Activated T-helper 2 cell treated with anti-CD3 and anti-CD28 coated beads, Interferon-gamma antibody, Interleukin-2, Interleukin-4, amounts not matched to agents 10 μg/mL and 5 μg/mL and 100 μg/mL, durations not matched to agents 14 hours and 24 hours and 36 hours (primary cell): ENCODE results near the gene ZNF629. TPM values are rescaled to one million over a fixed set of nuclear protein-coding genes. Genes with fewer than 3 reads are reported as not detected.

Experiments used
- DNase-seq: peaks from one replicate; pipeline ENCODE4 v3.0.0; 2021; ENCODE audit warnings: low spot score
- H3K27ac Mint-ChIP-seq: one replicate; pipeline ENCODE4 v1.8.0; 2021; ENCODE audit warnings: mixed read lengths
- H3K27me3 Mint-ChIP-seq: one replicate; pipeline ENCODE4 v1.8.0; 2021; ENCODE audit warnings: low read depth, mixed read lengths
- H3K36me3 Mint-ChIP-seq: one replicate; pipeline ENCODE4 v1.8.0; 2021; ENCODE audit warnings: low read depth, mixed read lengths
- H3K4me1 Mint-ChIP-seq: one replicate; pipeline ENCODE4 v1.8.0; 2021; ENCODE audit warnings: low read depth, mixed read lengths
- H3K4me3 Mint-ChIP-seq: one replicate; pipeline ENCODE4 v1.8.0; 2021; ENCODE audit warnings: low read depth, mild to moderate bottlenecking, moderate library complexity, mixed read lengths
- H3K9me3 Mint-ChIP-seq: one replicate; pipeline ENCODE4 v1.8.0; 2021; ENCODE audit warnings: mixed read lengths
- intact Hi-C: fragments of 100-400 bp; cut with micrococcal nuclease; formaldehyde crosslinking; loops from one replicate; pipeline ENCODE4 v1.15.1; 2023
- total RNA-seq: library from RNA; stranded (reverse); gene quantifications from 2 replicates; pipeline ENCODE4 v1.2.3, GENCODE V29; 2022

ZNF629 gene
- total RNA-seq, 1 donor from 2014 or later, result 0.82 TPM

DNA sequence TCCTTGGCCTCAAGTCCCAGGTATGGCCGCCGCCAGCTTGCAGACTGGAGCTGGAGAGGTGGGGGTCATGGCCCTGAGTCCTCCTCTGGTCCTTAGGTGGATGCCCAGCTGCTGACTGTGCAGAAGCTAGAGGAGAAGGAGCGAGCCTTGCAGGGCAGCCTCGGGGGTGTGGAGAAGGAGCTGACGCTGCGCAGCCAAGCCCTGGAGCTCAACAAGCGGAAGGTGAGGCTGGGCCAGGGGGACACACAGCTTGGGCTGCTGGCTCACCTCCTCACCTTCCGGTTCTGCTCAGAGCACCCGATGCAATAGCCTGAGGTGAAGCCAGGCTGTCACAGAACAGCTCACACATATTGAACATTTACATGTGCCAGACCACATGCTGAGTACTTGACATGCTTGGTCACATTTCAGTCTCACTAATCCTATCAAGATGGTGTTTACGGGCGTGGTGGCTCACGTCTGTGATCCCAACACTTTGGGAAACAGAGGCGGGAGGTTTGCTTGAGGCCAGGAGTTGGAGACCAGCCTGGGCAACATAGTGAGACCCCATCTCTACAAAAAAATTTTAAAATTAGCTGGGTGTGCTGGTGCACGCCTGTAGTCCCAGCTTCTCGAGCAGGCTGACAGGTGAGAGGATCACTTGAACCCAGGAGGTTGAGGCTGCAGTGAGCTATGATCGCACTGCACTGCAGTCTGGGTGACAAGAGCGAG is 17.5 kb downstream of the ZNF629 start:
- no peaks in the 10 kb centered on the region for H3K9me3 Mint-ChIP-seq
- peaks cover 82% of the 10 kb centered on the region for H3K36me3 Mint-ChIP-seq
- intact Hi-C loops, result no loop called here

DNA sequence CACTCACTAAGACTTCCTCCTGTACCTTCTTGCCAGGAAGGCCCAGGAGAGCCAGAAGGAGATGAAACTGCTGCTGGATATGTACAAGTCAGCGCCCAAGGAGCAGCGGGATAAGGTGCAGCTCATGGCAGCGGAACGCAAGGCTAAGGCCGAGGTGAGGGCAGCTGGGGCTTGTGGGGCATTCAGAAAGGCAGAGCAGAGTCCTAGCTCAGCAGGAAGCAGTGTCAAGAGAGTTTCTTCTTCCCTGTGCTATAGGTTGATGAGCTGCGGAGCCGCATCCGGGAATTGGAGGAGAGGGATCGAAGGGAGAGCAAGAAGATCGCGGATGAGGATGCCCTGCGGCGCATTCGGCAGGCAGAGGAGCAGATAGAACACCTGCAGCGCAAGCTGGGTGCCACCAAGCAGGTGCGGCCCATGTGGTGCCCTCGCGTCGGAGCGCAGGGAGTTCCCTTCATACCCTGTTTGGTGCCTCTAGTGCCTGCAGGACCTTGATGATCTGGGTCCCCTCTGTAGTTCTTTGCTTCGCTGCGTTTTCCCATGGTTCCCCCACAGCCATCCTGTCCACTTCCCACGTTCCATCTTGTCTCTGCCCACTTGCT is 18.3 kb downstream of the ZNF629 start:
- intact Hi-C loops, result no loop called here
- Mint-ChIP-seq H3K27ac (no peak overlapping the region), H3K36me3 (peaks cover 87% of the 10 kb centered on the region), H3K4me3 (no peak overlapping the region), H3K9me3 (no peaks in the 10 kb centered on the region), H3K27me3 (no peaks in the 10 kb centered on the region), H3K4me1 (peaks cover 2% of the 10 kb centered on the region)
- no peak for DNase-seq

More for the DNA sequence above, 17.5 kb downstream of the ZNF629 start:
- peaks cover under 1% of the 10 kb centered on the region for H3K4me1 Mint-ChIP-seq
- H3K27me3 Mint-ChIP-seq, result no peaks in the 10 kb centered on the region
- H3K4me3 Mint-ChIP-seq, result no peak overlapping the region
- DNase-seq, result no peak
- no peak overlapping the region for H3K27ac Mint-ChIP-seq

DNA sequence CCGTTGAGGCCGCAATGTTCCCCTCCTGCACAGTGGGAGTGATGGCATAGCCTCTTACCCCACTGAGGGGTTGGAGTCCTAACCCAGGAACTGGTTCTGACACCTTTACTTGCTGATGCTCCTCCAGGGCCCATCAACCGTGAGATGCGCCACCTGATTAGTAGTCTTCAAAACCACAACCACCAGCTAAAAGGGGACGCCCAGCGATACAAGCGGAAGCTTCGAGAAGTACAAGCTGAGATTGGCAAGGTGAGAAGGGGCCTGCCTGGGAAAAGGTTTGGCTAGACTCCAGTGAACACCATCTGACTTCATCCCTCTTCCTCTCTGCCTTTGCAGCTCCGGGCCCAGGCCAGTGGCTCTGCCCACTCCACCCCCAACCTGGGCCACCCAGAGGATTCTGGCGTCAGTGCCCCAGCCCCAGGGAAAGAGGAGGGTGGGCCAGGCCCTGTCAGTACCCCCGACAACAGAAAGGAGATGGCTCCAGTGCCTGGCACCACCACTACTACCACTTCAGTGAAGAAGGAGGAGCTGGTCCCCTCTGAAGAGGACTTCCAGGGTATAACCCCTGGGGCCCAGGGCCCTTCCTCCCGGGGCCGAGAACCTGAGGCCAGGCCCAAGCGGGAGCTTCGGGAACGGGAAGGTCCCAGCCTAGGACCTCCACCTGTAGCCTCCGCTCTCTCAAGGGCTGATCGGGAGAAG is 19.1 kb downstream of the ZNF629 start:
- no peak overlapping the region for H3K4me3 Mint-ChIP-seq
- no peaks in the 10 kb centered on the region for H3K9me3 Mint-ChIP-seq
- H3K27me3 Mint-ChIP-seq, result no peaks in the 10 kb centered on the region
- H3K4me1 Mint-ChIP-seq, result peaks cover 6% of the 10 kb centered on the region
- DNase-seq, result no peak
- peaks cover 85% of the 10 kb centered on the region for H3K36me3 Mint-ChIP-seq
- no peak overlapping the region for H3K27ac Mint-ChIP-seq
- intact Hi-C loops, result no loop called here

DNA sequence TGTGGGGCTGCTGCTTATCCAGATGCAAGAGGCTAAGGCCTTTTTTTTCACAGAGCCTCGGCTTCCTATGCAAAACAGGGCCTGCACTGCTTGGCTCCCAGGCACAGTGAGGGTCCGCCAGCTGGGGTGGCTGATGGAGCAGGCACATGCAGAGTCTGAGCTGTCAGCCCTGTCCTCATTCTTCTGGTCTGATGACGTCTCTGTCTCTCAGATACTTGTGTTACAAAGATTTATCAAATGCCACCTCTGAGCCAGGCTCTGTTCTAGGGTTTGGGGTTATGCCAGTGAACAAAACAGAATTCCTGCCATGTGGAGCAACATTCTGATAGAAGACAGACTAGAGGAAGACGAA is 20.1 kb downstream of the ZNF629 start:
- Mint-ChIP-seq H3K27ac (no peak overlapping the region), H3K4me1 (peaks cover 9% of the 10 kb centered on the region), H3K9me3 (no peaks in the 10 kb centered on the region), H3K27me3 (no peaks in the 10 kb centered on the region), H3K36me3 (peaks cover 85% of the 10 kb centered on the region), H3K4me3 (no peak overlapping the region)
- DNase-seq, result no peak
- intact Hi-C loops, result no loop called here

DNA sequence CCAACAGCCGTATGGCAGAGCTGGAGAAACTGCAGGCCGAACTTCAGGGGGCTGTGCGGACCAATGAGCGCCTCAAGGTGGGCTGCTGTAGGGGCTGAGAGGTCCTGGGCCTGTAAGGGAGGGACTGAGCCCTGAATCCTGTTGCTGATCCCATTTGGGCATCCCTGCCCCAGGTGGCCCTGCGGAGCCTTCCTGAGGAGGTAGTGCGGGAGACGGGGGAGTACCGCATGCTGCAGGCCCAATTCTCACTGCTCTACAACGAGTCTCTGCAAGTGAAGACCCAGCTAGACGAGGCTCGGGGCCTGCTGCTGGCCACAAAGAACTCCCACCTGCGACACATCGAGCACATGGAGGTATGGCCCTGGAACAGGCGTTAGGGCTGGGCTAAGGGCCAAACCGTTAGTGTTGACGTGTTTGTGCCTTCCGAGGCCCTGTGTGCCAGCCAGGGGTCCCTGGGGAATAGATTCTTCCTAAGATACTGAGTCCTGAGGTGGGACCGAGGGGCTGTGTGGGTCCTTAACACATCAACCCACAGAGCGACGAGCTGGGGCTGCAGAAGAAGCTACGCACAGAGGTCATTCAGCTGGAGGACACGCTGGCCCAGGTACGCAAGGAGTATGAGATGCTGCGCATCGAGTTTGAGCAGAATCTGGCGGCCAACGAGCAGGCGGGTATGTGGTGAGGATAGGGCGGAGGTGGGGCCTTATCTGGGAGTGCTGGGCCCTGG is 20.6 kb downstream of the ZNF629 start:
- H3K9me3 Mint-ChIP-seq, result no peaks in the 10 kb centered on the region
- no peaks in the 10 kb centered on the region for H3K27me3 Mint-ChIP-seq
- no peak for DNase-seq
- H3K4me1 Mint-ChIP-seq, result peaks cover 9% of the 10 kb centered on the region
- H3K4me3 Mint-ChIP-seq, result no peak overlapping the region
- H3K36me3 Mint-ChIP-seq, result peaks cover 80% of the 10 kb centered on the region
- no peak overlapping the region for H3K27ac Mint-ChIP-seq
- intact Hi-C loops, result no loop called here

DNA sequence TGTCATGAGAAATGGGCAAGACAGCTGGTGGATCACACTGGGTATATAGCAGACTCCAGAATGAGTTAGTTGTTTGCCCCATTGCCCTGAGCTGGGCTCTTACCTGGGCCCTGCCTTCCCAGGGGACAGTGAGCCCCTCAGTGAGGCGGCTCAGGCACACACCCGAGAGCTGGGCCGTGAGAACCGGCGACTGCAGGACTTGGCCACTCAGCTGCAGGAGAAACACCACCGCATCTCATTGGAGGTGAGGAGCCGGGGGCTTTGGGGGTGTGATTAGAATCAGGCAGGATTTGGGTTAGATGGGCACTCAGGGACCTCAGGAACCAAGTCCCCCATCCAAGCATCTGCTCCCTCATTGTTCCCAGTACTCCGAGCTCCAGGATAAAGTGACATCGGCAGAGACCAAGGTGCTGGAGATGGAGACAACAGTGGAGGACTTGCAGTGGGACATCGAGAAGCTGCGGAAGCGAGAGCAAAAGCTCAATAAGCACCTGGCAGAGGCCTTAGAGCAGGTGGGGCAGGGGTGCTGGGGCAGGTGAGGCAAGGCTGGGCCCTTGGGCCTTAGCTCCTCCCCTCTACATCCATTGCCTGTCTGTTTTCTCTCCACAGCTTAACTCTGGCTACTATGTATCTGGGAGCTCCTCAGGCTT is 22.1 kb downstream of the ZNF629 start:
- Mint-ChIP-seq H3K4me3 (no peak overlapping the region), H3K27me3 (no peaks in the 10 kb centered on the region), H3K27ac (no peak overlapping the region), H3K9me3 (no peaks in the 10 kb centered on the region), H3K36me3 (peaks cover 68% of the 10 kb centered on the region), H3K4me1 (peaks cover 17% of the 10 kb centered on the region)
- intact Hi-C loops, result loop anchor here (5.0 kb wide), 1 partner anchor 68 kb away; the partner anchor contains the start of gene SRCAP
- no peak for DNase-seq

DNA sequence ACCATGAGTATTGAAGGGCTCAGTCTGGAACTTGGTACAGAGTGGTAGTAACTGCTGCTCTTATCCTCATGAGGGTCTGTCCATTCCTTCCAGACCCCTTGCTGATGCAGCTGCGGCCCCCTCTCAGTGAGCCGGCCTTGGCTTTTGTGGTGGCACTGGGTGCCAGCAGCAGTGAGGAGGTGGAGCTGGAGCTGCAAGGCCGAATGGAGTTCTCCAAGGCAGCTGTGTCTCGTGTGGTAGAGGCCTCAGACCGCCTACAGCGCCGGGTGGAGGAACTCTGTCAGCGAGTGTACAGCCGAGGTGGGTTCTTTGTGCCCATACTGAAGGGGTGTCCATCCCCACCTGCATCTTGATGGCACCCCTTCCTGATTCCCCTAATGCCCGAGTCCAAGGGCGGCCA is 22.9 kb downstream of the ZNF629 start:
- H3K36me3 Mint-ChIP-seq, result peaks cover 61% of the 10 kb centered on the region
- H3K27me3 Mint-ChIP-seq, result no peaks in the 10 kb centered on the region
- no peak for DNase-seq
- H3K9me3 Mint-ChIP-seq, result no peaks in the 10 kb centered on the region
- H3K4me3 Mint-ChIP-seq, result peak overlapping the region; percentile 48
- H3K4me1 Mint-ChIP-seq, result peaks cover 17% of the 10 kb centered on the region
- no peak overlapping the region for H3K27ac Mint-ChIP-seq
- intact Hi-C loops, result loop anchor here (5.0 kb wide), 1 partner anchor 67 kb away; the partner anchor contains the start of gene SRCAP

DNA sequence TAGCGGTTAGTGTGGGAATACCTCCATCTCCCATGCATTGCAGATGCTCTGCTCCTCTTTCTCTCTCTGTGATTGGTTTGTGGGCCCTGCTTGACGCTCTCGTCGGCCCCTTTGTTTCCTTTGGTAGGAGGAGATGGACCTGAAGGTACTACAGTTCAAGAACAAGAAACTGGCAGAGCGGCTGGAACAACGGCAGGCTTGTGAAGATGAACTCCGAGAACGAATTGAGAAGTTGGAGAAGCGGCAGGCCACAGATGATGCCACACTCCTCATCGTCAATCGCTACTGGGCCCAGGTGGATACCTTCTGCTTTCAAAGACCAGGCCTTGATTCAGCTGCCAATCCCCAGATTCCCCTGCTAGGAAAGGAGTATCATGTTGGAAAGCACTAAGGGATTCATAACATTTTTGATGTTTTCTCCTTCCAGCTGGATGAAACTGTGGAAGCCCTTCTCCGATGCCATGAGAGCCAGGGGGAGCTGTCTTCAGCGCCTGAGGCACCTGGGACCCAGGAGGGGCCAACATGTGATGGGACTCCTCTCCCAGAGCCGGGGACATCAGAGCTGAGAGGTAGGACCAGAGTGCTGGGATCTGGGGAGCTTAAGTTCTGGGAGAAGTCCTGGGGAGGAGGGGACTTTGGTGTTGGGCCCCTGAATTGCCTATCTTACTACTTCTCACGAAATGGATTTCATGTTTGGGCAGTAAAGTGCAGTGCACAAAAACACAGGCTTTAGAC is 23.8 kb downstream of the ZNF629 start:
- intact Hi-C loops, result loop anchor here (1.0 to 5.0 kb wide), 4 partner anchors 15 to 194 kb away; partner anchors contain the start of genes FBXL19, PHKG2, SETD1A and SRCAP
- no peaks in the 10 kb centered on the region for H3K27me3 Mint-ChIP-seq
- H3K36me3 Mint-ChIP-seq, result peaks cover 53% of the 10 kb centered on the region
- DNase-seq, result no peak
- H3K4me1 Mint-ChIP-seq, result peaks cover 17% of the 10 kb centered on the region
- H3K4me3 Mint-ChIP-seq, result peak overlapping the region; percentile 85
- peak overlapping the region; percentile 83 for H3K27ac Mint-ChIP-seq
- no peaks in the 10 kb centered on the region for H3K9me3 Mint-ChIP-seq

DNA sequence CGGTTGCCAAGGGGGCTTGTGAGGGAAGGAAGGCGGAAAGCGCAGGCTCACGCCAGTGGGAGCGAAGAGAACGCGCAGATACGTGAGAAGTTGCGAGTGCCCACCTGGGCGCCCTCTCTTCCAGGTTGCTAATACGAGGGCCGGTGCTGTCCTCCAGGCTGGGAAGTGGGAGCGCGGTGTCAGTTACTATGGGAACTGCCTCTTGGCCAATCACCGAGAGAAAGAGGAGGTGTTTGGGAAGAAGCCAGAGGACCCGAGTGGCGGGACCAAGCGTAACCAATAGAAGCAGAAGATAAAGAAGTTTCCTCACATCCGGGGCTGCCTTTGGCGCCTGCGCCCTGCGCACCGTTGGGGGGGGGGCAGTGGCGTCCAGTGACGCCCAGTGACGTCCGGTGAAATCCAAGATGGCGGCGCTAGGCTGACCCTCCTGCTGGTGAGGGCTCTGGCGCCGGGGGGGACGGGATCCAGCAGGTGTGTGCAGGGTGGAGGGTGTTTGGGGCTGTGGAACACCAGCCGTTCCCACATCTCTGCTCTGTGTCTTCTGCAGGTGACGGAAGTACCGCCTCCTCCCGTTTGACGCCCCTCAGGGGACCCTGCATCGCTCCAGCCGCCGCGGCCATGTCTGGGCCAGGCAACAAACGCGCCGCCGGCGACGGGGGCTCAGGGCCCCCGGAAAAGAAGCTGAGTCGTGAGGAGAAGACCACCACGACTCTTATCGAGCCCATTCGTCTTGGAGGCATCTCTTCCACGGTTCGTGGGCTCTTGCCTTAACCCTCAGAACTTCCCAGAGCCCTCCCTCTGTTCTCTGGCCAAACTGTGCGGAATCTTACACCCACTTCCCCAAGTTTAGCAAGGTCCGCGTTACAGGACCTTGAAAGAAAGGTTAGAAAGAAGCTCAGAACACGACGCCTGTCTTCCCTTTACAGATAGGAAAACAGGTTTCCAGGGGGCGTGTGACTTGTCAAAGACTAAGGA is 24.8 kb downstream of the ZNF629 start, which contains the start of the genes CFAP119 and RNF40:
CFAP119 (minus strand) TSS at position 135 of the 975 bp plus-strand sequence. CDS start 314 bp downstream, outside the sequence.
RNF40 (plus strand) TSS at position 395 of the 975 bp plus-strand sequence; CDS start at position 619, 224 bp downstream.
- H3K36me3 Mint-ChIP-seq, result peaks cover 44% of the 10 kb centered on the region
- peak; percentile 95 for DNase-seq
- peaks cover 17% of the 10 kb centered on the region for H3K4me1 Mint-ChIP-seq
- peak within 1 kb of the TSS; percentile 85 for H3K4me3 Mint-ChIP-seq
- H3K9me3 Mint-ChIP-seq, result no peaks in the 10 kb centered on the region
- H3K27me3 Mint-ChIP-seq, result no peaks in the 10 kb centered on the region
- peak within 1 kb of the TSS; percentile 83 for H3K27ac Mint-ChIP-seq
- intact Hi-C loops, result loop anchor here (1.0 to 5.0 kb wide), 4 partner anchors 14 to 195 kb away; partner anchors contain the start of genes FBXL19, PHKG2, SETD1A and SRCAP

DNA sequence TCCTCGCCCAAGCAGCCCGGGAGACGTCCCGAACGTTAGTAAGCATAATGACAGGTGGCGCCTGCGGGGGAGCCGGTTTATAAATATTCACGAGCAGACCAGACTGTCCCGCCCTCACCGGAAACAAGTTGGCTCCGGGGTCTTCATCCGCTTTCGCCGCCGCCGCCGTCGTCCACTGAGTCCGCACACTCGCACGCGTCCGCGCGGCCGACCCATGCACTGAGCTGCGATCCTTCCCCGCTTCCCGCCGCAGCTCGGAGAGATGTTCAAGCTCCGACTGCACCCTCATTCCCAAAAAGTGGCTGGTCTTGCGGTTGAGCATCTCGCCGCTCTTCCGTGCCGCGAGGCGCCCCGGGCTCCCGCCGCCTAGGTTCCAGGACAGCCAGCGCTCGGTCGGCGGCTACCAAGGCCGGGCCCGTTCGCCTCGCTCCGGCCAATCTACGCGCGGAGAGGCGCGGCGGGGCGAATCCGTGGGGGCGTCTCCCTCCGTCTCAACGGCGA is 25.5 kb downstream of the ZNF629 start:
- peak overlapping the region; percentile 85 for H3K4me3 Mint-ChIP-seq
- peaks cover 38% of the 10 kb centered on the region for H3K36me3 Mint-ChIP-seq
- intact Hi-C loops, result loop anchor here (5.0 kb wide), 1 partner anchor 64 kb away; the partner anchor contains the start of gene SRCAP
- no peaks in the 10 kb centered on the region for H3K9me3 Mint-ChIP-seq
- H3K27me3 Mint-ChIP-seq, result no peaks in the 10 kb centered on the region
- peak; percentile 28 for DNase-seq
- H3K27ac Mint-ChIP-seq, result peak overlapping the region; percentile 83
- H3K4me1 Mint-ChIP-seq, result peaks cover 17% of the 10 kb centered on the region
